Measurements from ENCODE around the gene IVNS1ABP.

IVNS1ABP gene

DNA sequence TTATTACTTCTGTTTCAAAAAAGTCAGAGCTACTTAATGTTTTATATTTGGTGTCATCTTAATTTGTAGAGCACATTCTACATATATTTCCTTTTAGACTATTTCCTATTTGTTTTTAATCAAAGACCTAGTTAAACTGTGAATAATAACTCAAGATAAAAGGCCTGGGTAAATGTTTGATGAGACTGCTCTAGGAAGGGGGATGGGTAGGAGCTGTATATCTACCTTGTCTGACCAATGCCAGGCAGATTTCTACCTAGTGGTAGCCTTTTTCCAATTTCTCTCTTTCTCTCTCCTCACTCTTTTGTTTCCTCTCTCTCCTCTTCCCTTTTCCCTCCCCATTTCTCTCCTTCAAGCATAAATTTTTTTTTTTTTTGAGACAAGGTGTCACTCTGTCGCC lies 31.9 kb upstream of the IVNS1ABP start:
- Histone ChIP-seq H3K9me3 (replicated peaks; ENCODE audit: low read length) (no peaks in the 10 kb centered on the region), H3K4me1 (ENCODE audit: control insufficient read depth, insufficient read depth, low read length) (peaks cover 5% of the 10 kb centered on the region), H3K4me2 (ENCODE audit: low read length) (no peak overlapping the region), H3K27me3 (ENCODE audit: control insufficient read depth, insufficient read depth, low read length) (no peaks in the 10 kb centered on the region), H3K36me3 (ENCODE audit: insufficient read depth, low read length) (no peaks in the 10 kb centered on the region), H3K9ac (ENCODE audit: low read depth, low read length) (no peak overlapping the region), H3K4me3 (ENCODE audit: low read length) (no peak overlapping the region)

- Histone ChIP-seq H3K9ac (ENCODE audit: low read depth, low read length) (no peak overlapping the region), H3K4me1 (ENCODE audit: control insufficient read depth, insufficient read depth, low read length) (peaks cover 4% of the 10 kb centered on the region), H3K4me3 (ENCODE audit: low read length) (no peak overlapping the region), H3K4me2 (ENCODE audit: low read length) (no peak overlapping the region), H3K9me3 (replicated peaks; ENCODE audit: low read length) (no peaks in the 10 kb centered on the region), H3K36me3 (ENCODE audit: insufficient read depth, low read length) (no peaks in the 10 kb centered on the region), H3K27me3 (ENCODE audit: control insufficient read depth, insufficient read depth, low read length) (no peaks in the 10 kb centered on the region)
Observed at GRCh38 chr1:185348296-185348695, 31.3 kb upstream of the IVNS1ABP start.

GRCh38 chr1:185345913-185346720 lies 29.1 kb upstream of the IVNS1ABP start:
- Histone ChIP-seq H3K4me3 (ENCODE audit: low read length) (no peak overlapping the region), H3K27me3 (ENCODE audit: control insufficient read depth, insufficient read depth, low read length) (no peaks in the 10 kb centered on the region), H3K36me3 (ENCODE audit: insufficient read depth, low read length) (no peaks in the 10 kb centered on the region), H3K9ac (ENCODE audit: low read depth, low read length) (no peak overlapping the region), H3K9me3 (replicated peaks; ENCODE audit: low read length) (no peaks in the 10 kb centered on the region), H3K4me2 (ENCODE audit: low read length) (no peak overlapping the region), H3K4me1 (ENCODE audit: control insufficient read depth, insufficient read depth, low read length) (no peaks in the 10 kb centered on the region)

- Histone ChIP-seq H3K27me3 (ENCODE audit: control insufficient read depth, insufficient read depth, low read length) (no peaks in the 10 kb centered on the region), H3K4me1 (ENCODE audit: control insufficient read depth, insufficient read depth, low read length) (no peaks in the 10 kb centered on the region), H3K4me3 (ENCODE audit: low read length) (no peak overlapping the region), H3K9me3 (replicated peaks; ENCODE audit: low read length) (no peaks in the 10 kb centered on the region), H3K4me2 (ENCODE audit: low read length) (no peak overlapping the region), H3K36me3 (ENCODE audit: insufficient read depth, low read length) (no peaks in the 10 kb centered on the region), H3K9ac (ENCODE audit: low read depth, low read length) (no peak overlapping the region)
Observed at GRCh38 chr1:185343306-185343705, 26.3 kb upstream of the IVNS1ABP start.

DNA sequence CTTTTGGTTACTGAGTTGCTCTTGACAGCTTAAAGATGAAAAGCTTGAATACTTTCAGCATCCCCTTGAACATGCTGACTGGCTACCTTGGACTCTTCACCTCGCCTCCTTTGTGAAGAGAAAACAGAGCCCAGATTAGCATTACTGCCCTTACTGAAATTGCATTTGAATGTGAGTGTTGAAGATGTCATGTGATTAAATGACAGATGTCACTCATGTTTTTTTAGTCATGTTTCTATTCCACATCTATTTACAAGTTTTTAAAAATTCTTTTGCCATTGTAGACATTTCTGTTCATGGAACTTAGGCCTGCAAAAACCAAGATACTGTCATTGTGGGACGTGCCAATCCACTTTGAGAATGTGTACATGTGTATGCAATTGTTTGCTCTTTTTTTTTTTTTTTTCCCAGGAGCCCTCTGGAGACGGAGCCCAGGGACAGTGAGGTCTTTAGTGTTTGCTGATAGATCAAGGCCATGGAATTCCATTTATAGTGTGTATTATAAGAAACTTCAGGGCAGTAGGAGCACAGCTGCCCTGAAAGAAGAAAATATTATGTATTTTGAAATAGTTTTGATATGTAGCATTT lies 25.7 kb upstream of the IVNS1ABP start:
- no peaks in the 10 kb centered on the region for H3K4me1 ChIP-seq (ENCODE audit: control insufficient read depth, insufficient read depth, low read length)
- H3K9me3 ChIP-seq (replicated peaks; ENCODE audit: low read length), result no peaks in the 10 kb centered on the region
- H3K9ac ChIP-seq (ENCODE audit: low read depth, low read length), result no peak overlapping the region
- no peaks in the 10 kb centered on the region for H3K27me3 ChIP-seq (ENCODE audit: control insufficient read depth, insufficient read depth, low read length)
- H3K4me2 ChIP-seq (ENCODE audit: low read length), result no peak overlapping the region
- H3K36me3 ChIP-seq (ENCODE audit: insufficient read depth, low read length), result no peaks in the 10 kb centered on the region
- no peak overlapping the region for H3K4me3 ChIP-seq (ENCODE audit: low read length)

GRCh38 chr1:185342017-185342416 lies 25.0 kb upstream of the IVNS1ABP start:
- Histone ChIP-seq H3K4me1 (ENCODE audit: control insufficient read depth, insufficient read depth, low read length) (peaks cover 2% of the 10 kb centered on the region), H3K36me3 (ENCODE audit: insufficient read depth, low read length) (no peaks in the 10 kb centered on the region), H3K27me3 (ENCODE audit: control insufficient read depth, insufficient read depth, low read length) (no peaks in the 10 kb centered on the region), H3K9me3 (replicated peaks; ENCODE audit: low read length) (no peaks in the 10 kb centered on the region), H3K4me3 (ENCODE audit: low read length) (no peak overlapping the region), H3K4me2 (ENCODE audit: low read length) (no peak overlapping the region), H3K9ac (ENCODE audit: low read depth, low read length) (no peak overlapping the region)

GRCh38 chr1:185341196-185341781 lies 24.2 kb upstream of the IVNS1ABP start:
- no peaks in the 10 kb centered on the region for H3K36me3 ChIP-seq (ENCODE audit: insufficient read depth, low read length)
- H3K9me3 ChIP-seq (replicated peaks; ENCODE audit: low read length), result no peaks in the 10 kb centered on the region
- no peak overlapping the region for H3K4me3 ChIP-seq (ENCODE audit: low read length)
- H3K4me1 ChIP-seq (ENCODE audit: control insufficient read depth, insufficient read depth, low read length), result peaks cover 2% of the 10 kb centered on the region
- H3K27me3 ChIP-seq (ENCODE audit: control insufficient read depth, insufficient read depth, low read length), result no peaks in the 10 kb centered on the region
- no peak overlapping the region for H3K9ac ChIP-seq (ENCODE audit: low read depth, low read length)
- H3K4me2 ChIP-seq (ENCODE audit: low read length), result no peak overlapping the region

DNA sequence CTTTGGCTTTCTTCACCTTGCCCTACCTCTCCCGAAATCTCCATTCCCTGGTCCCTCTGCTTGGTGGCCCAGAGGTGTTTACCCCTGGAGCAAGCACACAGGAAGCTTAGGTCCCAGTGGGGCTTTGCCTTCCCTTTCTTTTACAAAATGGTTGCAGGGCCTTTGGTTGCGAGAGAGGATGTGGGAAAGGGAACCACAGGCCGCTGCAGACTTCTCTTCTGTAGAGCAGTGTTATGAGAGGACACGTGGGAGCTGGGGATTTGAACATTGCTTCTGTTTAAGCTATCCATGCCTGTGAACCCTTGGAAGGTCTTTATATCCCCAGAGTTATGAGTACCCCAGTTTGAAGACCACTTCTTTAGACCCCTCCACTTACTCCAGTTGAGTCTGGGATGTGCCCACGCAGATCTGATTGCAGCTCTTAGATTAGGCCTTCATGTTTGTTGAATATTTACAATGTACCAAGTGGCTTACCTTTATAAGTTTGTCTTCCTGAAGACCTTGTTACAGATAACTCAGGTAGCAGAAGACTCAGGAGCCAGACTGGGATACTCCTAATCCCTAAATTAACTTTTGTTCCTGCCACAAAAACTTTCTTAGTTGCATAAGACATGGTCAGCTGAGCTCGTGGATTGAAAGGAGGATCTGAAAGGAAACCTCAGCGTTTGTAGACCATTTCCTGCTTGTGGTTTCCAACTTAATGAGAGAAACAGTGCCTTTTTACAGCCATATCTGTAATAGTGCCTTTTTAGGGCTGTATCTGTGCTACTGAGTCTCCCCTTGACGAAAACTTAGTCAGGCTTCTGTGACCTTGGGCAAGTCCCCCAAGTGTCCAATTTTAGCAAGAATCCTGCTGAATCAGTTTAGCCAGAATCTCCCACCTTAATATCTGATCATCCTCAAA lies 21.9 kb upstream of the IVNS1ABP start:
- Histone ChIP-seq H3K4me2 (ENCODE audit: low read length) (no peak overlapping the region), H3K4me3 (ENCODE audit: low read length) (no peak overlapping the region), H3K4me1 (ENCODE audit: control insufficient read depth, insufficient read depth, low read length) (peaks cover 2% of the 10 kb centered on the region), H3K9ac (ENCODE audit: low read depth, low read length) (no peak overlapping the region), H3K9me3 (replicated peaks; ENCODE audit: low read length) (no peaks in the 10 kb centered on the region), H3K36me3 (ENCODE audit: insufficient read depth, low read length) (no peaks in the 10 kb centered on the region), H3K27me3 (ENCODE audit: control insufficient read depth, insufficient read depth, low read length) (no peaks in the 10 kb centered on the region)

GRCh38 chr1:185337246-185337645 lies 20.2 kb upstream of the IVNS1ABP start:
- H3K9me3 ChIP-seq (replicated peaks; ENCODE audit: low read length), result no peaks in the 10 kb centered on the region
- no peaks in the 10 kb centered on the region for H3K36me3 ChIP-seq (ENCODE audit: insufficient read depth, low read length)
- no peak overlapping the region for H3K9ac ChIP-seq (ENCODE audit: low read depth, low read length)
- no peak overlapping the region for H3K4me3 ChIP-seq (ENCODE audit: low read length)
- no peak overlapping the region for H3K4me2 ChIP-seq (ENCODE audit: low read length)
- H3K4me1 ChIP-seq (ENCODE audit: control insufficient read depth, insufficient read depth, low read length), result peaks cover 2% of the 10 kb centered on the region
- H3K27me3 ChIP-seq (ENCODE audit: control insufficient read depth, insufficient read depth, low read length), result no peaks in the 10 kb centered on the region

DNA sequence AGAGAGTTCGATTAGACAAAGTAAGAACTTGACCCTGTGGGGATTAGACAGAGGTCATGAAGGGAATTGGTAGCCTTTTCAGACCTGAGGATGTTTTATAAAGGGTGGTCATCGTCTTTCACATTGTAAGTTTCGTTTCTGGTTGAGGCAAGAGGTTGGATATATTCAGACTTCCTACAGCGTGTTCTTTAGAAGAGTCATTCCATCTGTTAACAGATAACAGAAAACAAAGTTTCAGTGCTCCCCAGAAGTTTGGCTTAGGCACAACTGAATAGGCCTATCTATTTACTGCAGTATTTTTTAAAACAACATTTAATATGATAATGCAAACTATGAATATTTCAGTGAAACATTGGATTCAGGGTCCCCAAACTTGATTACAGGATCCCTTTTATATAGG lies 17.1 kb upstream of the IVNS1ABP start:
- H3K9me3 ChIP-seq (replicated peaks; ENCODE audit: low read length), result no peaks in the 10 kb centered on the region
- H3K27me3 ChIP-seq (ENCODE audit: control insufficient read depth, insufficient read depth, low read length), result no peaks in the 10 kb centered on the region
- H3K4me3 ChIP-seq (ENCODE audit: low read length), result no peak overlapping the region
- peaks cover 2% of the 10 kb centered on the region for H3K4me1 ChIP-seq (ENCODE audit: control insufficient read depth, insufficient read depth, low read length)
- H3K4me2 ChIP-seq (ENCODE audit: low read length), result no peak overlapping the region
- no peak overlapping the region for H3K9ac ChIP-seq (ENCODE audit: low read depth, low read length)
- H3K36me3 ChIP-seq (ENCODE audit: insufficient read depth, low read length), result no peaks in the 10 kb centered on the region

DNA sequence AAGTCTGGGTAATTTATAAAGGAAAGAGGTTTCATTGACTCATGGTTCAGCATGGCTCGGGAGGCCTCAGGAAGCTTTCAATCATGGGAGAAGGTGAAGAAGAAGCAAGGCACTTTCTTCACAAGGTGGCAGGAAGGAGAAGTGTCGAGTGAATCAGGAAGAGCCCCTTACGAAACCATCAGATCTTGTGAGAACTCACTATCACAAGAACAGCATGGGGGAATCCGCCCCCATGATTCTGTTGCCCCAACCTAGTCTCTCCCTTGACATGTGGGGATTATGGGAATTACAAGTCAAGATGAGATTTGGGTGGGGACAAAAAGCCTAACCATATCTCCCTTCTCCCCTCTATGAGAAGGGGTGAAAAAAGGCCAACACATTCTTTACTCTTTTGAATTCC lies 11.2 kb upstream of the IVNS1ABP start:
- no peak overlapping the region for H3K4me2 ChIP-seq (ENCODE audit: low read length)
- no peak overlapping the region for H3K9ac ChIP-seq (ENCODE audit: low read depth, low read length)
- no peak overlapping the region for H3K4me3 ChIP-seq (ENCODE audit: low read length)
- H3K4me1 ChIP-seq (ENCODE audit: control insufficient read depth, insufficient read depth, low read length), result no peaks in the 10 kb centered on the region
- H3K36me3 ChIP-seq (ENCODE audit: insufficient read depth, low read length), result no peaks in the 10 kb centered on the region
- no peaks in the 10 kb centered on the region for H3K9me3 ChIP-seq (replicated peaks; ENCODE audit: low read length)
- no peaks in the 10 kb centered on the region for H3K27me3 ChIP-seq (ENCODE audit: control insufficient read depth, insufficient read depth, low read length)

Measured in skeletal muscle satellite cell (primary cell).